Kasumi-1 (cell line): Measurements from ENCODE around the gene SLC5A1.
"Not testable (repeated sequence)": the region's sequence is repeated elsewhere in the genome, so short reads cannot be mapped to it uniquely, and the experiment has no call there.

Experiments
- DNase-seq, 2 experiments: peaks; one replicate each; lab custom pipeline; 2025; lab: John Stamatoyannopoulos, UW

Gene SLC5A1

GRCh38 chr22:32144496-32145274, 101.6 kb downstream of the SLC5A1 start:
- peak; percentile 95 to 98 for DNase-seq

- DNase-seq = not testable (repeated sequence)
These were observed 104.1 kb downstream of the SLC5A1 start for GRCh38 chr22:32147128-32147527.

- not testable (repeated sequence) for DNase-seq
These were observed 105.3 kb downstream of the SLC5A1 start for GRCh38 chr22:32148372-32148771.

GRCh38 chr22:32150647-32151046, 107.6 kb downstream of the SLC5A1 start:
- DNase-seq = peak; percentile 9 to 16

GRCh38 chr22:32151641-32152040, 108.6 kb downstream of the SLC5A1 start:
- peak; percentile 39 to 51 for DNase-seq

- DNase-seq = not testable (repeated sequence)
These were observed 111.7 kb downstream of the SLC5A1 start for GRCh38 chr22:32154727-32155126.

GRCh38 chr22:32157632-32158031, 114.6 kb downstream of the SLC5A1 start:
- DNase-seq = not testable (repeated sequence)

- DNase-seq = no peak
These were observed 115.9 kb downstream of the SLC5A1 start, which contains the start of gene C22orf42 for GRCh38 chr22:32158712-32159533. C22orf42 (minus strand) TSS chr22:32159303; CDS start chr22:32159215, 88 bp downstream.

- not testable (repeated sequence) for DNase-seq
These were observed 117.3 kb downstream of the SLC5A1 start for GRCh38 chr22:32160411-32160810.
